GM18517 (cell line): ENCODE data around the gene GRAMD2A.

ENCODE experiments used
- ATAC-seq: cut with Tn5 transposase; IDR thresholded peaks from one replicate; pipeline ENCODE4 v1.9.1; 2021; ENCODE audit warnings: mild to moderate bottlenecking, moderate library complexity; ENCODE audit not compliant: unreplicated experiment

GRAMD2A gene

DNA sequence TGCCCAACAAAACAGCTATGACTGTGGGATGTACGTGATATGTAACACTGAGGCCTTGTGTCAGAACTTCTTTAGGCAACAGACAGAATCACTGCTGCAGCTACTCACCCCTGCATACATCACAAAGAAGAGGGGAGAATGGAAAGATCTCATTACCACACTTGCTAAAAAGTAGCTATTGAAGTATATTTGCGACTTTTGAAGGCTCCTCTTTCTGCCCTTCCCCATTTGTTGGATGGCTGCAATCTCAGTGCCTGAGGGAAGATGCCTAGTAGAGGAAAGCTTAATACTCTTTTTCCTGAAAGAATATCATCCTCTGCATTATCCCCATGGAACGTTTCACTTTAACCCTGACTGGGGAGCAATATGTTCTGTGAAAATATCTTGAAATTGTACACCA is 57.5 kb downstream of the GRAMD2A start:
- ATAC-seq = no peak

DNA sequence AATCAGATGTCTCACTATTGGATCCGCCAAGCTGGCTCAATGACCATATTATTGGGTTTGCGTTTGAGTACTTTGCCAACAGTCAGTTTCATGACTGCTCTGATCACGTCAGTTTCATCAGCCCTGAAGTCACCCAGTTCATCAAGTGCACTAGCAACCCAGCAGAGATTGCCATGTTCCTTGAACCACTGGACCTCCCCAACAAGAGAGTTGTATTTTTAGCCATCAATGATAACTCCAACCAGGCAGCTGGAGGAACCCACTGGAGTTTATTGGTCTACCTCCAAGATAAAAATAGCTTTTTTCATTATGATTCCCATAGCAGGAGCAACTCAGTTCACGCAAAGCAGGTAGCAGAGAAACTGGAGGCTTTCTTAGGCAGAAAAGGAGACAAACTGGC is 57.9 kb downstream of the GRAMD2A start:
- no peak for ATAC-seq

- ATAC-seq = no peak
Measured at GRCh38 chr15:72136170-72137051, 61.2 kb downstream of the GRAMD2A start.

DNA sequence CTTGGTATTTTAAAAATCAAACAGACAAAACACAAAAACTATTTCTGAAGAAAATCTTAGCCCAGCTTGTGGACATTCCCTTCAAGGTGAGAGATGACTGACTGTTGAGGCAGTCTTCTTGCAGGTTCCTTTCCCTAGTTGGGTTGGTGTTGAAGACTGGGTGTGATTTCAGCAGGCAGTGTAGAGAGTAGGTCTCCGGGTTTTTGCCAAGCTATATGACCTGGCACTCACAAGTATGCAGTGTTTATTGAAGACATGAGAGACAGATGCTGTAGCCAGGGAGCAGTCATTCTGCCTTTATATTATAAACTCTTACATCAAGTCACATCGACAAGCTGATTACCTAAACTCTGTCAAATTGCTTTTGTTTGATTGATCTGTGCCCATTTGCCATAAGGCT is 61.9 kb downstream of the GRAMD2A start:
- ATAC-seq = no peak

DNA sequence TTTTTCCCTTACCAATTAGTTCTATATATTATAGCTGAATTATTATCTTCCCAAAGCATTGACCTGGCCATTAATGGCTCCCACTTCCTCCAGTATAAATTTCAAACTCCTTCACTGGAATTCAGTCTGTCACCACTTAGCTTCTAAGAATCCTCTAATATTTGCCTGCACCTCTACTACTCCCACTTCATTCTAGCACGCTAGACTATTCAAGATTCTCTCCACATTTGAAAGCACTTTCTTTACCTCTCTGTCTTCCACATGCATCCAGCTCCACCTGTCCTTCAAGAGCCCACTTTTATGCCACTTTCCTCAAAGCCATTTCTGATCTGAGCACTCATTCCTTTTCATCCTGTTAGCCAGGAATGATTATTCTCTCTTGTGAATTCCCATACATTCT is 64.4 kb downstream of the GRAMD2A start:
- ATAC-seq = no peak

GRCh38 chr15:72131922-72132321 is 65.7 kb downstream of the GRAMD2A start:
- ATAC-seq = no peak

DNA sequence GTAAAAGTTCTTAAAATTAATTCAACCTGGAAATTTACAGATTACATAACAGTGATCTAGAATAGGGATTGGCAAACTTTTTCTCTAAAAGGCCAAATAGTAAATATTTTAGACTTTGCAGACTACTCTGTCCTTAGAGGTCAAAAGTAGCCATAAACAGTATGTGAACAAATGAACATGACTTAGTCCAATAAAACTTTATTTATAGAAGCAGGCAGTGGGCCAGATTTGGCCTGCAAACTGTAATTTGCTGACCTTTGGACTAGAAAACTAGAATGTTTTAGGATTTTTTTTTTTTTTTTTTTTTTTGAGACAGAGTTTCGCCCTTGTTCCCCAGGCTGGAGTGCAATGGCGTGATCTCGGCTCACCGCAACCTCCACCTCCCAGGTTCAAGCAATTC is 67.3 kb downstream of the GRAMD2A start:
- ATAC-seq = no peak

GRCh38 chr15:72128359-72128758 is 69.2 kb downstream of the GRAMD2A start:
- ATAC-seq = no peak

GRCh38 chr15:72127724-72128322 is 69.8 kb downstream of the GRAMD2A start:
- ATAC-seq = no peak

DNA sequence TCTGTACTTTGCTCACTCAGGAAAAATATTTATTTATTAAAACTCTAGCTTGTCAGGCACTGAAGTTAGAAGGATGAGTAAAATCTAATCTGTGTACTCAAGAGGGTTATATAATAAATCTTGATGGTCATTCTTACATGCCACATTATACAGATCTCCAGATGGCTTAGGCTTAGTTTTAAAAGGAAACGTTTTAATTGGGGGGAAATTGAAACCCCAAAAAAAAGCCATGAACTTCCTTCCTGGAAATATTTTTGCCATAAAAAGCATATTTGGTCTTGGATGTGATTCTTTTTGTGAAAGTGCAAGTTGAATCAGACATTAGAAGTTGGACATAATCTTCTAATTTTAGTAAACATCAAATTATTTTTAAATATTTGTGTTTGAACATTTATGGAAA is 73.4 kb downstream of the GRAMD2A start:
- ATAC-seq = no peak

- peak; percentile 64 for ATAC-seq
Measured at GRCh38 chr15:72118017-72118978, 79.3 kb downstream of the GRAMD2A start, which contains the start of the genes MYO9A and SENP8. Gene MYO9A, minus strand, starts transcription at chr15:72118150. Its CDS starts 71,587 bp downstream, at chr15:72046563. Gene SENP8, plus strand, starts transcription at chr15:72118403. Its CDS starts 21,221 bp downstream, at chr15:72139624.

- ATAC-seq = peak; percentile 63
Measured at GRCh38 chr15:72117486-72118016, 80.0 kb downstream of the GRAMD2A start.

DNA sequence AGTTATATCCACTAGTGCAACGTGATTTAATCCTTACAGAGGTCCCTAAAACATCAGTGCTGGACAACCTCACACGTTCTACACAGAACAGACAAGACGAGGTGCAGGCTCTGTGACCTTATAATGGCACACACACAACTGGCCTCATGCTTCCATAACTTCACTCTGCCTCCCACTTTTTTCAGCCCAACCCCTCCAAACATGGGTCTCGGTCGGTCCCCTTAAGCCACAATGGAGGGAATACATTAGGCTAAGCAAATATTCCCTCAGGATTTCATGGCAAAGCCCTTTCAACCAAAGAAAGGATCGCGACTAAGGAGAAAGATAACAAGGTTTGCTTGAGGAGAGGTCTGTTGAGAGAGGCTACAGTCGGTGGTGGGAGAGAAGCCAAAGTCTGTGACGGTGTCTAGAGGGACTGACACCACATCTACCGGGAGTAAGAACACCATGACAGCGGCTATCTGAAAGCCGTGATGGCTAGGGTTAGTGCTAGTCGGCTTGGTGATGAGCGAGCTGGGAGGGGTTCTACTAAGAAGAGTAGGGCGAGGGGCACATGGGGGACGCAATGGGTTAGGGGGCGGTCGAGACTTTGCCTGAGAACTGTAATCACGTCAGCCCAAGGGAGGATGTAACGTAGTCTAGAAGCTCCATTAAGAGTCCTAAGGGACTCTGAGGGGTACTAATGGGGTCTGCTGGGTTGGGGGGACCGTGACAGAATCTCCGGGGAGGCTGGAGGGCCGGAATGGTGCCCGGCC is 80.7 kb downstream of the GRAMD2A start:
- ATAC-seq = no peak

- no peak for ATAC-seq
Measured at GRCh38 chr15:72113347-72114031, 84.1 kb downstream of the GRAMD2A start.

DNA sequence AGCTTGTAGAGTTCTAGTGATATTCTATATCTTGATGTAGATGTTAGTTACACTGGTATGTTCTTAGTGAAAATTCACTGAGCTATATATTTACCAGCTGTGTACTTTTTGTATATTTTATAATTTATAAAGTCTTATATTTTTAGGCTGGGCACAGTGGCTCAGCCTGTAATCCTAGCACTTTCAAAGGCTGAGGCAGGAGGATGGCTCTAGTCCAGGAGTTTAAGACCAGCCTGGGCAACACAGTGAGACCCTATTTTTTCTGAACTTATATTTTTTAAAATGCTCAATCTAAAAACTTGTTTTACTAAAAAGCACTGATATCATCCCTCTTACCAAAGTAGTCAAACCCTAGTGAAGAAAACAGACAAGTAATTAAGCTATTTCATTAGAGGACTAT is 84.8 kb downstream of the GRAMD2A start:
- no peak for ATAC-seq

GRCh38 chr15:72112116-72112515 is 85.5 kb downstream of the GRAMD2A start:
- no peak for ATAC-seq

GRCh38 chr15:72110355-72110754 is 87.2 kb downstream of the GRAMD2A start:
- ATAC-seq = no peak
